G401.6 (cell line): ENCODE measurements around the gene ADRA2B.
"Not testable (repeated sequence)": the region's sequence is repeated elsewhere in the genome, so short reads cannot be mapped to it uniquely, and the experiment has no call there.

Source experiments
- FAIRE-seq: peaks from 2 replicates; lab custom pipeline; 2012; peaks lifted over from hg19 to GRCh38; lab: Jason Lieb, UNC

Gene ADRA2B

DNA sequence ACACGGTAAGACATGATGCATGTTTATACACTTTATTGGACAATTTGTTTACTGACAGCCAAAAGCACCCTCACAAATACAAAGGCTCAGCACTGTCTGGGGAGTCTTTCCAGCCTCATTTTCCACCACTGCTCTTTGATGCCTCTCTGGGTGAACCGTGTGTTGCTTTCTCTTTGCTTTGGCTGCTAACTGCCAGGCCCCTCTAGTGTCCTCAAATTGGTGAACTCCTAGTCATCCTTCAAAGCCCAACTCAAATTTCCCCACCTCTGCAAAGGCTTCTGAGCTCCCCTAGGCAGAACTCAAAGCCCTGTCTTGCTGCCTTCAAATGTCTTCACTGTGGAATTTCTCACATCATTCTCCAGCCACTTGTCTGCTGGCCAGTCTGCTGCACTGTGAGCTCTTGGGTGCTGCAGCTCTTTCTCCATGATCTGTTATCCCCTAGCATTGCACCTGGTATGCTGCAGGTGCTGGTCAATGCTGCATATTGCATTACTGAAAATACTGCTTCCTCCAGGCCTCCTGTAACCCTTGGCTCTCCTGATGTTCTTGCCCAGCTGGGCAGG is 49.2 kb downstream of the ADRA2B start:
- not testable (repeated sequence) for FAIRE-seq

DNA sequence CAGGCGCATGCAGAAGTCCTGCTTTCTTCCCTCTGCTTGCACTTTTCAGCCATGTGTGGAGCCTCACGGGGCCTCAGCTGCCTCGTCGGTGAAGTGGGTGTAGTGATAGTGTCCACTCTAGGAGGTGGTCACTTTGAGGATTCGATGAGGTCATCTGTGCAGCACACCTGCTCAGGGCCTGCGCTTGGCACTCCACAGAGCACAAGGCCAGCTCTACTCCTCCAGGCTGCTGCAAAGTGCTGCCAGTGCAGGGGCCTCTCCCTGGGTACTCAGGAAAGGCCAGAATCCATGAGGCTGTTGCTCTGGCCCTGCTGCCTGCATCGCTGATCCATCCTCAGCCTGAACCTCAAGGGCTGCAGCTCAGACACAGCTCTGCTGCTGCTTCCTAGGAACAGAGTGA is 49.9 kb downstream of the ADRA2B start:
- FAIRE-seq = not testable (repeated sequence)

DNA sequence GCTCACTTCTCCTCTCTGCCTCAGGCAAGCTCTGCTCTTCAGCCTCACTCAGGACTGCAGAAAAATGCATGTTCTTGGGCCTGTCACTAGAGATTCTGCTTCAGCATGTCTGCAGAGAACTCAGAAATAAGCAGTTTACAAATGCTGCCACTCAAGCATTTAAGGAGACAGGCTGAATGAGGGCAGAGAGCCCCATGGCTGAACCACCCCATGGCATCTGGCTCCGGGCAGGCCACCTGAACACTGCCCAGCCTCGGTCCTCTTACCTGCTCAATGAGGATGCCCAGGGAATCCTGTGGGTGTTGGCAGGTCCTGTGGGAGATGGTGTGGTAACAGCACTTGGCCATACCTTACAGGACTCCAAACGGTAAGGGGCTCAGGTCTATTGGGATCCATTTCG is 50.4 kb downstream of the ADRA2B start:
- FAIRE-seq = not testable (repeated sequence)

DNA sequence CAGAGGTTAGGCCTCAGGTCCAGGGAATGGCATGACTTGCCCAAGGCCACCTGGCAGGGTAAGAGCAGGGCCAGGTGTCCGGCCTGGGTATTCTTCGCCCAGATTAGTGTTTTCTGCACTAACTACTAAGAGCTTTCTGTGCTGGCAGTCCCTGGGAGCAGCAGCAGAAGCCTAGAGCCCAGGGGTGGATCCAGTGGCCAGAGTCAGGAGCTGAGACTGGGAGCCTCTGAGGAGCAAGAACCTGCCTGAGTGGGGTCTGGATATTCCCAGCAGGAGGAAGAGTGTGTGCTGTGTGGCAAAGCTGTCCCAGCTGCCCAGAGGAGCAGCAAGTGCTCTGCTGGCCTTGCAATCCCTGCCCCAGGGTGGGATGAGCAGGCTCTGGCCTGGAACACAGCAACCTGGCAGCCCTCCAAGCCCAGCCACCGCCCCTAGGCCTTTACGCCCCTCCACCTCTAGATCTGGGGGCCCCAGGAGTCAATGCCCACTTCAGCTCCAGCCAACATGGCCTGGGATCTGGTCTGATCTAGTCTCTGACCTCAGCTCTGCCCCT is 50.9 kb downstream of the ADRA2B start:
- no peak for FAIRE-seq

DNA sequence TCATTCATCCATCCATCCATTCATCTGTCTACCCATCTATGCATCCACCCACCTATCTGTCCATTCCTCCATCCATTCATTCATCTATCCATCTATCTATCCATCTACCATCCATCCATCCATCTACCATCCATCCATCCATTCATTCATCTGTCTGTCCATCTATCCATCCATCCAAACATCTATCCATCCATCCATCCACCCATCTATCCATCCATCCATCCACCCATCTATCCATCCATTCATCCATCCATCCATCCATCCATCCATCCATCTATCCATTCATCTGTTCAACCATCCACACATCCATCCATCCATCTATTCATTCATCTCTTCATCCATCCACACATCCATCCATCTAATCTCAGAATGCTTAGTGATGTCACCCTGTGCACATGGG is 51.6 kb downstream of the ADRA2B start:
- FAIRE-seq = not testable (repeated sequence)

DNA sequence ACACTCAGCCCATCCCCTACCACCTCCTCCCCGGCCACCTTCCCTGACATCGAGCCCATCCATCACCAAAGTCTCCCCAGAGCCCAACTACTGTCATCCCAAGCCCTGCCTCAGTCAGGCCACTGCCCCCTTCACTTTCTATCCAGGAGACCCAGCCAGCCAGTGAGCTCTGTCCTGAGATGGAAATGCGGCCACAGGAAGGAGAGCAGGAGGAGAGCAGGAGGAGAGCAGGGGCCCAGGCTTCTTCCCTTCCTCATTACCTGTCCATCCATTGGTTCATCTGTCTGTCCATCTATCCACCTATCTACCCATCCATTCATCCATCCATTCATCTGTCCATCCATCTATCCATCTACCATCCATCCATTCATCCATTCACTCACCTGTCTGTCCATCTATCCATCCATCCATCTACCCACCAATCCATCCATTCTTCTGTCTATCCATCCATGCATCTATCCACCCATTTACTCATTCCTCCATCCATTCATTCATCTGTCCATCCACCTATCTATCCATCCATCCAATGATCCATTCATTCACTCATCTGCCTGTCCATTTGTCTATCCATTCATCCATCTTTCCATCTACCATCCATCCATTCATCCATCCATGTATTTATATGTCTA is 52.2 kb downstream of the ADRA2B start:
- not testable (repeated sequence) for FAIRE-seq

DNA sequence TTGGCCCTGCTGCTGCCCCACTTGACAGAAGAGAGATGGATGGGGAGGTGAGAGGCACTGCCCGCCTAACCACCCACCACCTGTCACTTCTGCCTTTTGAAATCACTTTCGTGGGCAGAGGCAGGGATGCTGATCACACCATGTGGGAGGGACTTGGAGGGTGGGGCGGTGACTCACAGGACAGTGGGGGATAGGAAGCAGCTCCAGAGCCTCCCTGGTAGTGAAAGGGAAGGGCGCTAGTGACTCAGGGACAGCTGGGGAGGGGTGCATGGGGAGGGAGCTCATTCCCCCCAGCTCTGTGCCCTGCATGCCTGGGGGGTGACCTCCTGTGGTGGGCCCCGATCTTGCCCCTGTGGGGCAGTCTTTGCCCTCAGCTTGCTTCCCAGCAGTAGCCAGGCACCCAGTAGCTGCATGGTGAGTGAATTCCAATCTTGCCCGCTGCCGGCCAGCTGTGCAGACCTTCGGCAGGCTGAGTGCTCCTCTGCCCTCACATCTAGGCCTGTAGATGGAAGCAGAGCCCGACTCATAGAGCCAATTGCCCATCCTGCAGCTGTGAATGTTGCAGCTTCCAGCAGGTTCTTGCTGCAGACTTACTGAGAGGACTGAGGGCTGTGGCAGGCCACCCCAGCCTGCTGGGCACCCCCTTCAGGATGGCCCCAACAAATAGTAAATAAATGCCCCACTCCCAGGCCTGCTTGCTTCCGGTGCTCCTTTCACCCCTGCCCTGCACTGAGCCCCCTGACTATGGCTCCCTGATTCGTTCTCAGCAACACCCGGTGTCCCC is 53.1 kb downstream of the ADRA2B start:
- FAIRE-seq = not testable (repeated sequence)
